Amniotic stem cell (primary cell): Measurements from ENCODE around the gene CFAP54.
"Not testable (repeated sequence)": the region's sequence is repeated elsewhere in the genome, so short reads cannot be mapped to it uniquely, and the experiment has no call there.

ENCODE experiments used
- DNase-seq: peaks from one replicate; lab custom pipeline; 2025; lab: John Stamatoyannopoulos, UW

CFAP54 gene, protein sequence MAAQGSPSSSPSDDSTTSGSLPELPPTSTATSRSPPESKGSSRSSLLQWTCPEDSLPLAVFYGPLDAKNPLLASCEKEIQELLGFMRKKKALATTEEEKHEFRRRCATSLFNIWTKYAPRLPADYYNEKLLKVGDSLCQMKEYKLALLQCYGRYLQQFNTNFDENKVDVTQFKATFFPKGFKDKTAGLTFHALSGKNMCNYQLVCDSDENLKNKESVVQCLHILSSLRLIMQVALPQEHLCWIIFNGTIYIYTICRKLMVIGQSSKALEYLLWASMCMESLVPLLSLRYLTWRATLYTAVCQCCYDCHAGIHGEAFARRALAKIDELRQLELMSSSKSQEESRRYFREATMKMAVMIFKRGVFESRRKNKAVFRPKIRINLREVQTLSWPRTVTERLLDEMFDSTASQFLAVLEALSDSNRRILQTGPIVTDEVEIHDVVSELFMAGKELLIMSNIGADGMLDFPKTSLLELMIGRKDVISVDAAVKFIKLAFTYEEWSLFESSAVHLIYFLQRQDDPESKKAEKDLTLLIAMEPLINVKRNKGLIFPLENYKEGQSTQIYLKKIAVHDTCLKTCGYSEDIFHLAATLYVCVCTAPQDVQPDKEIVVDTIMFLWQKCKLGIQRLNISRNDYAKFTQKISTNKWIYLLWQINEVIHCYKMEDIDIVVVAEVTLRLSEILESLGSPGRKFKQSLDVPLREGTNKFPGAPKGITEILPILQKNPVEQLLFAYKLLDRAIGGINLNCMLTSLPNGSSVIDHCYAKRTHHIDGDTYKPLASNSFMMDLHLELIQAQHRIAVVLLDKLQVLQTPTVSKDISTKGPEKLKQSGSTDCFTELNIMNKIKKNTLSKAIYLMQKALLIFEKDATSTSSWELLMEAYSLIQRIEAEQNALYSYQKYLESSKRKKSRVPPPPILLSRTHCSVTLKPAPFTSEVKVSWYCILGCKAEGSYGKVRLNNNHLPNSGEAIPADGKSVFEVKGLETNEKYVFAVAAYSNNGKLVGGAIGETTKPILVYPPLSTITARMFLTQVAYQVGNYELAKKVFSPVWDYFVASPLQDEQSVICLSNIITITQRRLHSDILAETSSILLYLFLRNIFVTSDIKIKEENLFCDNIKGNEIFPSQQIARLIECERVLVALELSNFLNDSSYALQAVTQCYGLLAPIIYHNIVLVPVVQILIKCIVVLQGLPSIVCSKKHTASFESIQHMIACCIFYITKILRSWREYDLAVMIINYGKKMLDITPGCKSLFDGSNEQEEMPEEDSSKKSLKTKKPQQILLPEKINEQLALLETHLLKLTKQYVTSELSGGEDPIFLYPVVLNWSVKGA (N-terminal part only)

DNA sequence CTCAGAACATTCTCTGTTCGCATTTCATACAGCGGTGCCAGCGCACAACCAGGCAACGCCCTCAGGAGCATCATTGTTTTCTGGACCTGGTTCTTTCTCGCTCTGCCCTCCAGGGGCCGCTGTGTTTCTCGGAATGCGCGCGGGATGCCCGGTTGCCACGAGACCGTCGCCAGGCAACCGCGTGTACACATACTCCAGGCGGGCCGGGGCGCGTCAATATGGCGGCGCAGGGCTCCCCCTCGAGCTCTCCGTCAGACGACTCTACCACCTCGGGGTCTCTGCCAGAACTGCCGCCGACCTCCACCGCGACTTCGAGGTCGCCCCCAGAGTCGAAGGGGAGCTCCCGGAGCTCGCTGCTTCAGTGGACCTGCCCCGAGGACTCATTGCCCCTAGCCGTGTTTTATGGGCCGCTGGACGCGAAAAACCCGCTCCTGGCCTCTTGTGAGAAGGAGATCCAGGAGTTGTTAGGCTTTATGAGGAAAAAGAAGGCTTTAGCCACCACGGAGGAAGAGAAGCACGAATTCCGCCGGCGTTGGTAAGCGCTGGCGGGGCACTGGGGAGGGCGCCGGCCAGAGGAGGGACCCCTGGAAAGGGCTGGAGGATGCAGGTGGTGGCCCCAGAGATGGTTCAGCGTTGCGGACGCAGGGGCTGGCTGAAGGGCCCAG lies at the start of gene CFAP54:
CFAP54 (plus strand) TSS at position 186 of the 665 bp plus-strand sequence; CDS start at position 219, 33 bp downstream.
- peak; percentile 96 for DNase-seq

DNA sequence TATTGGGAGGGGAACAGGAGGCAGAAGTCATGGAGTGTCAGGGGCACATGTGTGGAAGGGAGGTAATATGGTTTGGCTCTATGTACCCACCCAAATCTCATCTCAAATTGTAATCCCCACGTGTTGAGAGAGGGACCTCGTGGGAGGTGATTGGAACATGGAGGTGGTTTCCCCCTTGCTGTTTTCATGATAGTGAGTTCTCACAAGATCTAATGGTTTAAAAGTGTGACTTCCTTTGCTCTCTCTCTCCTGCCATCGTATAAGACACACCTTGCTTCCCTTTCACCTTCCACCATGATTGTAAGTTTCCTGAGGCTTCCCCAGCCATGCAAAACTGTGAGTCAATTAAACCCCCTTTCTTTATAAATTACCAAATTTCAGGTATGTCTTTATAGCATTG lies 47.6 kb upstream of the CFAP54 start:
- DNase-seq: no peak

DNA sequence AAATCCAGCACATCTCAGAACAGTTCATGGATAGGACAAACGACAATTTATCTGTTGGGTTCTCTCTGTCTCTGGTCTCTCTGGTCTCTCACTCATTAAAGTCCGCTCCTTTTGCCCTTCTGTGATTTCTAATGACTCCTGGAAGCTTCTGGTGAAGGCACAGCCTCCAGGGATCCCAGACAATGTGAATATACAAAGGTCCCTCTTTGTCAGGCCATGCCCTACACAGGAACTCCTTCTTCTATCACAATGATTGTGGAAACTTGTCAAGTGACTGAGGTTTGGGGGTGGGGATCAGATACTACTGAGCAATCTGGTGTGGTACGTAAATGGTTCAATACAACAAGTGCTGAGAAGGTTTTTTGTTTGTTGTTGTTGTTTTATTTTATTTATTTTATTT lies 46.5 kb upstream of the CFAP54 start:
- no peak for DNase-seq

DNA sequence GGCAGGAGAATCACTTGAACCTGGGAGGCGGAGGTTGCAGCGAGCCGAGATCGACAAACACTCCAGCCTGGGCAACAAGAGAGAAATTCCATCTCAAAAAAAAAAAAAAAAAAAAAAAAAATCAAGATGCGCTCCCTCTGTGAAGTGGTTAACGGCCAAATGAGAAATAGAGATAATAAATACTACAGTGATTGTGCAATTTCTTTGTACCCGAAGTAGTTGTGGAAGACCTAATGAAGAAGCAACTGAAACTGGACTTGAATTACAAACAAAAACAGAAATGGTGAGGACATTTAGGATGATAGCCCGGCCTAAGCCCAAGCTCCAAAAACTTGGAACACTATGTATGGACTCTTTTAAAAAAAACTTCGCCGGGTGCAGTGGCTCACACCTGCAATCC lies 45.0 kb upstream of the CFAP54 start:
- DNase-seq: no peak

DNA sequence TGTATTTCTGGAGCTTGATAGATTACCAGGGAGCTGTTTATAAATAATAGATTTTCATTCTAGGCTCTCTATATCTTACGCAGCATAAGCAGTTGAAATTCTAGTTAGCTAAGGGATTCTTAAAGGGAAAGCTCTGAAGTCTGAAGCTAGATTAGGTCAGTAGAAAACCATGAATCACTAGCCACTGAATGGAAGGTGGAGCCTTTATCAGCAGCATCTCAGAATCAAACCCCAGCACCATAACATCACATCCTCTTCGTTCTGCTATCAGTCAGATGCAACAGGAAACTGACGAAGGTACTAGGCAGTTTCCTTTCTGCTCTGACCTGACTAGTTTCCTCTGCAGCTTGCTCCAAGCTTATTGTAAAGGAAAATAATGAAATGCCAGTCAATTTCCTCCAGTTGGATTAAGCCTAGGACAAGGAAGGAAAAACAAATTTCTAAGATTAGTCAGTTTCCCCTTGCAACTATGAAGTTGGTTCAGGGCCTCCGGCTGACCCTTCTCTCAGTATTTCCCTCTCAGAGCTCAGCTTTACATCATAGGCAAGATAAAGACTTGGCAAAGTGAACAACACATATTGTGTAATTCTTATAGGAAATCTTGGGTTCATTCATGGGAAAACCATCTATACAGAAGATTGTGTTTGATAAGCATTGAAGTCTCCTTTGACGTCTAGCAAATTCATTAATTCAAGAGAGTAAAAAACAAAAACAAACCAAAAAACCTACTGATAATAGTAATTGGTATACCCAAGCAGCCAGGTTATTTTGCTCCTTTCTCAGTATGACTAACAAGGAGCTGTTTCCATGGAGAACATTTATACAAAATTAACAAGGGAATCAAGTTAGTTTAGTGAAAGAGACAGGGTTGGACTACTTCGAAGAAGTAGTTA lies 43.4 kb upstream of the CFAP54 start:
- peak; percentile 68 for DNase-seq

DNA sequence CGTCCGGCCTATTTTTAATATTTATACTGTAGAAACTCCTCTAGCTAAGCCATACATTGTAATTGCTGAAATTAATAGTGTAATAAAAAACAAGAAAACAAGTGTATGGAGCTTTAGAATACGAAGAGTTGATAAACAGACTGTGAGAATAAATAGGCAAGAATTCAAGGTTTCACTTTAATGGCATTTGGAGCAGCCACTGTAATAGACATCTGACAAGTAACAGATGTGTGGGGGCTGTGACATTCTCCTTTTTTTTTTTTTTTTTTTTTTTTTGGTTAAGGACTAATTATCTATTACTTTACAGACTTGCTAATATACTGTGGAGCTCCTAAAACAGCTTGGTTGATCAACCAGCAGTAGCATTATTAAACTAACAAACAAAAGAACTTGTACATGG lies 42.1 kb upstream of the CFAP54 start:
- DNase-seq: no peak

DNA sequence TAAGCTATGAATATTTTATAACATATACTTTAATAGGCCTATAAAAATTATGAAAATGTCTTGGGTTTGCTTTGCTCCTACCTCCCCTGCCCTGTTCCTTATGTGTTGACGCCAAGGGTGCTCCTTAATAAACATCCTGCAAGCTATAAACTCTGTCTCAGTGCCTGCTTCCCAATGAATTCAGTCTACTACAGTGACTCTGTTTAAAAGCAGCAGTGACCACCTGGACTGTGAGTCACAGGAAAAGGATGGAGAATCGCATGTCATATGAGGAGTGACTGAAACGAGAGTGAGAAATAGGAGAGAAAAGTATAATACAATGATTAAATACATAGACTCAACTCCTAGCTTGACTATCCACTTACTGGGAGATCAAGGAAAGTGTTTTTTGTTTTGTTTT lies 41.1 kb upstream of the CFAP54 start:
- DNase-seq: no peak

DNA sequence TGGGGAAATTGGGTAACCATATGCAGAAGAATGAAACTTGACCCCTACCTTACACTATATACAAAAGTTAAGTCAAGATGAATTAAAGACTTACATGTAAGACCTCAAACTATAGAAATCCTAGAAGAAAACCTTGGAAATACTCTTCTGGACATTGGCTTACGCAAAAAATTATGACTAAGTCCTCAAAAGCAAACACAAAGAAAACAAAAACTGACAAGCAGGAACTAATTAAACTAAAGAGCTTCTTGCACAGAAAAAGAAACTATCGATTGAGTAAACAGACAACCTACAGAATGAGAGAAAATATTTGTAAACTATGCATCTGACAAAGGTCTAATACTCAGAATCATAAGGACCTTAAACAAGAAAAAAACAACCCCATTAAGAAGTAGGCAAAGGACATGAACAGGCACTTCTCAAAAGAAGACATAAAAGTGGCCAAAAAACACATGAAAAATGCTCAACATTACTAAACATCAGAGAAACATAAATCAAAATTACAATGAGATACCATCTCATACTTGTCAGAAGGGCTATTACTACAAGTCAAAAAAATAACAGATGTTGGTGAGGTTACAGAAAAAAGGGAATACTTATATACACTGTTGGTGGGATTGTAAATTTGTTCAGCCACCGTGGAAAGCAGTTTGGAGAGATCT lies 37.0 kb upstream of the CFAP54 start:
- no peak for DNase-seq

DNA sequence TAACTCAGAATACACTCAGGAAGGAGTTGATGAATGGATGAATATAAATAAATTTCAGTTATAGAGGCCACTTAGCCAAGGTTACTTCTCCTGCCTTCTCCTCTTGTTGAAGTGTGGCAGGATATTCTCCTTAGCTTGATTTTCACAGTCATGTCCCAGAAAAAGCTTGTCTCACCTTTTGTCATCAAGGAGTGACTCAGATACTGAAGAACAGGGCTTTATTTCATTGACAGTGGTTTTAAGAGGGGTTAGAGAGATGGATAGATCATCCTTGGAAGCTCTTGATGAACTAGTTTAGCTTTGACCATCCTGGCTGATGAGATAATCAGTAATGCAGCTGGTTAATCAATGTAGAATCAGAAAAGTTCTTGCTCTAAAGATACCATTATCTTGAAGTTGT lies 35.0 kb upstream of the CFAP54 start:
- no peak for DNase-seq

DNA sequence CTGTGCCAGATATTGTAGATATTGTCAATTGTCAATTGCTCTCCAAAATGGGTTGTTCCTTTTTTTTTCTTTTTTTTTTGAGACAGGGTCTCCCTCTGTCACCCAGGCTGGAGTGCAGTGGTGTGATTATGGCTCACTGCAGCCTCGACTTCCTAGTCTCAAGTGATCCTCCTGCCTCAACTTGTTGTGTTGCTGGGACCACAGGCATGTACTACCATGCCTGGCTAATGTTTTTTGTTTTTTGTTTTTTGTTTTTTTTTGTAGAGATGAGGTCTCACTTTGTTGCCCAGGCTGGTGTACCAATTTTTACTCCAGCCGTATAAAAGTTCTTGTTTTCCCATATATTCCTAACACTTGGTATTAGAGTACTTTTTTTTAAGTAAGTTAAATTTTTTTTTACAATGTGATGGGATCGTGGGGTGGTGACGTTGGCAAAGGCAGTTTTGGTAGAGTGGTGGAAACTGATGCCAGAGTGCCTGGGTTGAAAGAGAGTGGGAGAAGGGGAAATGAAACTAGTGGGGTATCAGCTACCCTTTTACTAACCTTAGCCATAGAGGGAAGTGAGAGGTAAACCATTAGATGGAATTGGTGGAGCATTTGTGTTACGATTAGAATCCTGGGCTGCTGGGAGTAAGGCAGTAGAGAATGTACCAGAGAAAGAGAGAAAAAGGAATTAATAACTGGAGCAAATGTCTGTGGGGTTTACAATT lies 33.0 kb upstream of the CFAP54 start:
- no peak for DNase-seq

DNA sequence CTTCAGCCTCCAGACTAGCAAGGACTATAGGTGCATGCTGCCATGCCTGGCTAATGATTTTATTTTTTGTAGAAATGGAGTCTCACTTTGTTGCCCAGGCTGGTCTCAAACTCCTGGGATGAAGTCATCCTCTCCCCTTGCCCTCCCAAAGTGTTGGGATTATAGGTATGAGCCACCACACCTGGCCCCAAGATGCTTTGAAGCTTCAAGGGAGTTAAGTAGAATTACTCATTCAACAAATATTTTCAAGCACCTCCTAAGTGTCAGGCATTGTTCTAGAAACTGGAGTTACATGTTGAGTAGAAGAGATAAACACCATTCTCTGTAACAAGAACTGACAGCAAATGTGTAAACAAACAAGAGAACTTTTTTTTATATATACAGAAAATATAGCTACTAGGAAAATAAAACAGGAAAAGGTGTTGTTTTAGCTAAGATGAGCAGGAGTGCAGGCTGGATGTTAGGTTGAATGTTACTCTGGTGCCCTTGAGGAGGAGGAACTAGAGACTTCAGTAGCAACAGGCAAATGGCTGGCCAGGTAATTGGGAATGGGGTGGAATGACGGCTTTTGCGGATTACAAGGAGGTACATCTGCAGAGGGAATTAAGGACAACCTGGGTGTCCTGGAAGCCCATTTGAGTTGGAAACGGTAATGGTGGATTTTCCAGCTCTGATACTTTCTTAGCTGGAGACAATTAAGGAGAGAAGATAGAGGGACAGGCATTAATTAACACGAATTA lies 32.0 kb upstream of the CFAP54 start:
- no peak for DNase-seq

DNA sequence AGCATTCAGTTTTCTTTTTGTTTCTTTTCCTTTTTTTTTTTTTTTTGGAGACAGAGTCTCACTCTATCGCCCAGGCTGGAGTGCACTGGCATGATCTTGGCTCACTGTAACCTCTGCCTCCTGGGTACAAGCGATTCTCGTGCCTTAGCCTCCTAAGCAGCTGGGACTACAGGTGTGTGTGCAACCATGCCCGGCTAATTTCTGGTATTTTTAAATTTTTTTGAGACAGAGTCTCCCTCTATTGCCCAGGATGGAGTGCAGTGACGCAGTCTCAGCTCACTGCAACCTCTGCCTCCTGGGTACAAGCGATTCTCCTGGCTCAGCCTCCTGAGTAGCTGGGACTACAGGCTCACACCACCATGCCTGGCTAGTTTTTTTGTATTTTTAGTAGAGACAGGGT lies 30.1 kb upstream of the CFAP54 start:
- not testable (repeated sequence) for DNase-seq

DNA sequence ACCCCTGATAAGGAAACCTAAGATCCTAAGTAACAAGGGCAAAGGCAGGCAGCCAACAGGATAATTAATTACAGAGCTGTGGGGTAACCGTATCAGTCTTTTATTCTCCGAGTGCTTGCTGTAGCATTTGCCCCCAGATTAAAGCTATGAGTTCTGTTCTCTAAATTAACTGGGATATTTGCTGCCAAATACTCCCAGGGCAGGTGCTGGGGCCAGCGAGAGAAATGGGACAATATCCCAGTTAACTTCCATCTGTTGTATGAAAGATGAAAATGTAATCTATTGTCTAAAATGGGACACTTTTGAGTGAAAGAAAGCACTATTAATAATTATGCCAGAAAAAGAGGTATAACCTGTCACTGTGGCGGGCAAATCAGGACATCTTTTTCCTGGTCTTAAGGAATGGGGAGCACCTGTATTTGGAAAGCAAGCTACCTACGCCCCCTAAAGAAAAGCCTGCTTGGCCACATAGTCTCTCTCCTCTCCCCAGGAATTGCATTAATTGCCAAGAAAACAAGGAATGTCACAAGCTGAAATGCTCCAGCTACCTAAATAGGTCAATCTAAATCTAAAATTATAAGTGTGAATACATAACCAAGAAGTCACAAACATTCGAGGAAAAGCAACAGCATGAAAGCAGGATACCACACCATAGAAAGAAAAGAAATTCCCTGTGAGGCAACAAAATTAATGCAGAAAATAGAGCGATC lies 26.7 kb upstream of the CFAP54 start:
- DNase-seq: no peak

DNA sequence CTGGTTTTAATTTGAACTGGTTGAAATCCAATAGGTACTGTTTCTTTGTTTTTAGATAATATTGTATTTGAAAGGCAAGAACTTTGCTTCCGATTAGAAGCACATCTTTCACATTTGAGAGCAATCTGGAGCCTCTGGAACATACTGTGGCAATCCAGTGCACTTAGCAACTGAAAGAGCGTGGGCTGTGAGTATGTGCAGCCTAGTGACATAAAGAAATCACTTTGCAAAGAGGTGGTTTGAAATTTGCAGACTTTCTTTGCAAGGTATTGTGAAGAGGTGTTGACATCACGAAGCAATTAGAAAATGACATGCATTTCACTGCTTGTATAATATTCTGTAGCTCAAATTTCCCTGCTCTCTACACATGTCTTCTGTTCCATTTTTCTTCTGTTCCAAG lies 23.5 kb upstream of the CFAP54 start:
- DNase-seq: no peak

DNA sequence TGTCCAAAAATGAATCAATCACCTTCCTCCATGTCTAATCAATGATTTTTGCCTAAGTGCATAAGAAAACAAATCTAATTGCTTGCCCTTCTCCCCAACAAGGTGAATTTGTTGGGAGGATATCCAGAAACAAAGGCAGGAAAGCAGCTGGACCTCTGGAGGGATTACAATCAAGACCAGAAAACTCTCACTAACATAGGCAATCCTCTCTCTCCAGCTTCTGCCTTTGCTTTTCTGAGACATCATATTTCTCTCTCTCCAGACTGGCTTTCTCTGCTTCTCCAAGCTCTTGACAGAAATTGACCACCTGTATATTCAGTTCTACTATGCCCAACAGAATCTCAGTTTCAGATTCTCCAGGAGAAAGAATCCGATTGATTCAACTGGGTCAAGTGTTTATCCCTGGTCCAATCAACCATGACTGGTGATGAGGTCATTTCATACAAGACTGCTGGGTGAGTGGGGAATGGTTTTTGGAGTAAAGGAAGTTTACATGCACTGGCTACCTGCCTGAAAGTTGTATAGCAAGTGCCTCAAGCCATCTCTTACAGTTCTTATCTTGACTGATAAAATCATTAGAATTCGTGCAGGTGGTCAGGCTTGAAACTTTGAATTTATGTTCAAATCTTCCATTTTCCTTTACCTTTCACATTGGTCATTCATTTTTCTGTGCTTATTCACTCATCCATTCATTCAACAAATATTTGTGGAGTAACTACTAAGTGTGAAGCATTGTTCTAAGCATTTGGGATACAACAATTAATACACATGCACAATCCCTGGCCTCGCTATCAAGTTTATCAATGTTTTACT lies 22.2 kb upstream of the CFAP54 start:
- no peak for DNase-seq

DNA sequence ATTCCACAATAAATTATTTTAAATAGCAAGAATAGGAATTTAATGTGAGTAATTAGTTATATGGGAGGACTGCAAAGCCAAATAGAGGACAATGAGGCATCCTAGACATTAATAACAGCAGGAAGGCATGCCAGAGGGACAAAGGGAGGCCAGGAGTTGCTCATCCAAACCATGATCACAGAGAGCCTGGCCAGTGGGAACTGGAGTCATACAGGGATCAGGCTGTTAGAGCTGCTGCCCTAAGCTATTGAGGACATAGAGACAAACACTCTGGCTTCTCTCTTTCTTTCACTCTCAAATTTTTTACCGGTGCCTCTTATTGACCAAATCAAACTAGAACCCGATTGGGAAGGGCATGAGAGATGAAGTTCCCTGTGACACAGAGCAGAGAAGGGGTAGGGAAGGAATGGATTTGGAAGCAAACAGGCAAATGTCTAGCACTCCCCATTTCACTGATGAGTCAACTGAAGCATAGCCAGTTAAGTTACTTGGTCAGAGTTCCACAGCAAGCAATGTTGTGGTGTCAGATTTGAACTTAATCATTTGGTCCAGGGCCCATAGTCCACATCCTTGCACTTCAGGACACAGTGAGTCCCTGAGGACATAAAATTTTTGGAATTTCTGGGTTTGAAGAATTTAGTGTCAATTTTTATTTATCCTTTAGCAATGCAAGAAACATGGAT lies 17.9 kb upstream of the CFAP54 start:
- no peak for DNase-seq

DNA sequence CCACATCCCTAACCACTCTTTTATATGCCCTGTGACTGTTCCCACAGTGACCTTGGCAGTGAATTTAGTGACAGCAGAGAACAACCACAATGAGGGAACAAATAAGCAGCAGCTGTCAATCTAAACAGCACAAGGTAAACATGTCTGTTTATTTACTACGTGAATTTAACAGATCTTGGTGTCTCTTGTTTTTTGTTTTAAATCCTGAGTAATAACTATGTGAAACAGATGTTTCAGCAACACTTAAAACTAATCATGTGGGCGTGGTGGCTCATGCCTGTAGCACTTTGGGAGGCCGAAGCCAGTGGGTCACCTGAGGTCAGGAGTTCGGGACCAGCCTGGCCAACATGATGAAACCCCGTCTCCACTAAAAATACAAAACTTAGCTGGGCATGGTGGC lies 17.0 kb upstream of the CFAP54 start:
- DNase-seq: no peak
